ENCODE measurements around the gene ZW10. TPM values are rescaled to one million over a fixed set of nuclear protein-coding genes. Genes with fewer than 3 reads are reported as not detected.

The ZW10 gene
- total RNA-seq, 1 donor from 2014 or later = 25.2 TPM

DNA sequence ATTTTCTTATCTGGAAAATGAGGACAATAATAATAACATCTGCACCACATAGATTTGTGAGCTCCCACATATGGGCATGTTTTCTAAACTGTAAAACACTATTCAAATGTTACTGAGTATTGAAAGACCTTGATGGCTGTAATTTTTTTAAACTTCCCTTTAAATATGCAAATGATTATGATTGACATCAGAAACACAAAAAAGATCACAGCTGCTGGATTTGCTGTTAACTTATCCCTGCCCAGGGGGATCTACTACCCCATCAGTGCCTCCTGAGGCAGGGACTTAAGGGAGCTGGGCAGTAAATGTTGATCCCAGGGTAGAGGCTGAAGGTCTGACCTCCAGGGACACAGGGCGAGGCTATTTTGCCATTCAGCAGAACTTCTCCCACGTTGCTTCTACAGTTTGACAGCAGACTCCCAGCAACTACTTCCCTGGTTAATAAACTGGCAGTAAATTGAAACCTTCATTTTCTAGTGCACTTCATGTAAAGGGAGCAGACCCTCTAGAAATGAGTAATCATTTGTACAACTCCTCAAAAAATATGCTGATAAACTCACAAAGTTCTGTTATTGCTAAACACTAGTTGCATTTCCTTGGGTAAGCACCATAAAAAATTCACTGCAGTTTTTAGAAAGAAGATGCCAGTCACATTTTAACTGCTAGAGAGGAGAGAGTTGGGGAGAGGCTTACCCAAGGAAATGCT, 87.7 kb downstream of the ZW10 start:
- DNase-seq (ENCODE audit: low spot score) = no peak
- no peak overlapping the region for H3K27ac Mint-ChIP-seq (ENCODE audit: unreplicated experiment)
- H3K36me3 Mint-ChIP-seq (ENCODE audit: low read depth, unreplicated experiment) = no peaks in the 10 kb centered on the region
- H3K4me1 Mint-ChIP-seq (ENCODE audit: unreplicated experiment) = peaks cover 9% of the 10 kb centered on the region
- peaks cover 1% of the 10 kb centered on the region for H3K27me3 Mint-ChIP-seq (ENCODE audit: unreplicated experiment)
- TF ChIP-seq, protein P1, sequence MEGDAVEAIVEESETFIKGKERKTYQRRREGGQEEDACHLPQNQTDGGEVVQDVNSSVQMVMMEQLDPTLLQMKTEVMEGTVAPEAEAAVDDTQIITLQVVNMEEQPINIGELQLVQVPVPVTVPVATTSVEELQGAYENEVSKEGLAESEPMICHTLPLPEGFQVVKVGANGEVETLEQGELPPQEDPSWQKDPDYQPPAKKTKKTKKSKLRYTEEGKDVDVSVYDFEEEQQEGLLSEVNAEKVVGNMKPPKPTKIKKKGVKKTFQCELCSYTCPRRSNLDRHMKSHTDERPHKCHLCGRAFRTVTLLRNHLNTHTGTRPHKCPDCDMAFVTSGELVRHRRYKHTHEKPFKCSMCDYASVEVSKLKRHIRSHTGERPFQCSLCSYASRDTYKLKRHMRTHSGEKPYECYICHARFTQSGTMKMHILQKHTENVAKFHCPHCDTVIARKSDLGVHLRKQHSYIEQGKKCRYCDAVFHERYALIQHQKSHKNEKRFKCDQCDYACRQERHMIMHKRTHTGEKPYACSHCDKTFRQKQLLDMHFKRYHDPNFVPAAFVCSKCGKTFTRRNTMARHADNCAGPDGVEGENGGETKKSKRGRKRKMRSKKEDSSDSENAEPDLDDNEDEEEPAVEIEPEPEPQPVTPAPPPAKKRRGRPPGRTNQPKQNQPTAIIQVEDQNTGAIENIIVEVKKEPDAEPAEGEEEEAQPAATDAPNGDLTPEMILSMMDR (IDR thresholded peaks at IDR 0.05; ENCODE audit: unreplicated experiment) = no peak
- H3K4me3 Mint-ChIP-seq (ENCODE audit: unreplicated experiment) = no peak overlapping the region
- H3K9me3 Mint-ChIP-seq (ENCODE audit: unreplicated experiment) = no peaks in the 10 kb centered on the region

DNA sequence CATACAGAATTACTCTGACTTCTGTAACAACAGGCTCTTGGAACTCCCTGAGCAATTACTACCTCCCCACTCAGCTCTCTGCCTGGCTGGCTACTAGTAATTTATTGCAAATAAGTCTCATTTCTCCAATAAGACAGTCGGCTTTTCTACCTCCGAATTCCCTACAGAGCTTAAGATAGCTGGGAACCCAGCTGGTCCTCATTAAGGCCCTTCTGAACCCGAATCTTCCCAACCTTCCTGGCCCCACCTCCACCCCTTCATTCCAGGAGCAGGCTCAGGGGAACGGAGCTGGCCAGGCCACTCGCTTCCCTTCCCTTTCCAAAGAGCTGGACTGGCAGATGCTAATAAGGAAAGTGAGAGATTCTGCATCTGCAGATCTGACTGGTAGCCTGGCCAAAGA, 89.0 kb downstream of the ZW10 start:
- H3K27ac Mint-ChIP-seq (ENCODE audit: unreplicated experiment) = no peak overlapping the region
- H3K4me3 Mint-ChIP-seq (ENCODE audit: unreplicated experiment) = no peak overlapping the region
- peaks cover 1% of the 10 kb centered on the region for H3K27me3 Mint-ChIP-seq (ENCODE audit: unreplicated experiment)
- no peaks in the 10 kb centered on the region for H3K36me3 Mint-ChIP-seq (ENCODE audit: low read depth, unreplicated experiment)
- H3K4me1 Mint-ChIP-seq (ENCODE audit: unreplicated experiment) = peaks cover 9% of the 10 kb centered on the region
- no peaks in the 10 kb centered on the region for H3K9me3 Mint-ChIP-seq (ENCODE audit: unreplicated experiment)
- TF ChIP-seq, protein P1 (IDR thresholded peaks at IDR 0.05; ENCODE audit: unreplicated experiment) = no peak
- DNase-seq (ENCODE audit: low spot score) = no peak

DNA sequence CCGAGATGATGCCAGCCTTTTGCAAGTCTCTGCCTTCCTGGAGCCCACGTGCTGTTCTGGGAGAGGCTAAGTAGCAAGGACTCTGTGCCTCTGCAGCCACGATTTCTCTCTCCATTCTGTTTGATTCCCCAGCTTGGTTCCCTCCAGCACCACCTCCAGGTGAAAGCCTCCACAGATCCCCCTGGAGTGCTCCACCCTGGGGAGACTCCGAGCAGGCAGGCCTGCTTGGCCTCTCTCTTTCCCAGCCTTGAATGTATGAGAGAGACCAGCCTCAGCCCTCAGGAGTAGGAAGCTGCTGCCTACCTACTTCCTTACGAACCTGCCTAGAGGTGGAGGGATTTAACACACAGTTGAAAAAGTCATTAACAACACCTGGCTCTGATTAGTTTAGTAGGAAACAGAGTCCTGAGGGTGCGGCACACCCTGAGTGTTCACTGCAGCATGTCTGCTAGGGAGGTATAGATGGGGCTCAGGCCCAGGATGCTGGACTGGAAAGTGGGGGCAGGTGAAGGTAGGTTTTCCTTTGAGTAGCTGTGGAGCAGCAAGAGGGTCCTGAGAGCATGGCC, 89.9 kb downstream of the ZW10 start:
- TF ChIP-seq, protein P1 (IDR thresholded peaks at IDR 0.05; ENCODE audit: unreplicated experiment) = no peak
- Mint-ChIP-seq H3K4me1 (ENCODE audit: unreplicated experiment) (peaks cover 9% of the 10 kb centered on the region), H3K36me3 (ENCODE audit: low read depth, unreplicated experiment) (no peaks in the 10 kb centered on the region), H3K9me3 (ENCODE audit: unreplicated experiment) (no peaks in the 10 kb centered on the region), H3K27me3 (ENCODE audit: unreplicated experiment) (no peaks in the 10 kb centered on the region), H3K27ac (ENCODE audit: unreplicated experiment) (no peak overlapping the region), H3K4me3 (ENCODE audit: unreplicated experiment) (no peak overlapping the region)
- DNase-seq (ENCODE audit: low spot score) = no peak

Other genes starting within 250 kb of the ZW10 start
- 2.7 TPM for gene TMPRSS5, start 67.4 kb downstream of the ZW10 start, total RNA-seq (ENCODE audit: unreplicated experiment)
- gene CLDN25, start 6.1 kb upstream of the ZW10 start, total RNA-seq (ENCODE audit: unreplicated experiment) = not detected
- 89.8 TPM for gene USP28, start 101.9 kb upstream of the ZW10 start, total RNA-seq (ENCODE audit: unreplicated experiment)
- gene HTR3B, start 131.1 kb upstream of the ZW10 start, total RNA-seq (ENCODE audit: unreplicated experiment) = not detected
- not detected for gene HTR3A, start 201.4 kb upstream of the ZW10 start, total RNA-seq (ENCODE audit: unreplicated experiment)